GM12892 (cell line): ENCODE measurements around the gene SLC2A5.

Source experiments
- DNase-seq: peaks from one replicate; pipeline ENCODE4 v3.0.0; 2011; ENCODE audit not compliant: insufficient read length
- FAIRE-seq: peaks from 2 replicates; lab custom pipeline; 2011; peaks lifted over from hg19 to GRCh38; lab: Jason Lieb, UNC
- POLR2A ChIP-seq: IDR thresholded peaks from 2 replicates; pipeline ENCODE4 v1.6.1; 2011; ENCODE audit warnings: low read depth, low read length, control low read depth
- POLR2AphosphoS5 ChIP-seq: IDR thresholded peaks from 2 replicates; pipeline ENCODE4 v1.6.1; 2011; ENCODE audit warnings: low read depth, low read length, control low read depth
- TAF1 ChIP-seq: IDR thresholded peaks from 2 replicates; pipeline ENCODE4 v1.6.1; 2011; ENCODE audit warnings: low read depth, mild to moderate bottlenecking, control low read depth, low read length, borderline replicate concordance

The SLC2A5 gene

GRCh38 chr1:9052272-9053049 is 17.0 kb downstream of the SLC2A5 start:
- TF ChIP-seq TAF1, result no peak
- TF ChIP-seq POLR2A, result no peak
- TF ChIP-seq POLR2AphosphoS5, result peak; percentile 57
- DNase-seq, result no peak
- no peak for FAIRE-seq

GRCh38 chr1:9051379-9051778 is 18.1 kb downstream of the SLC2A5 start:
- DNase-seq (no peak), FAIRE-seq (peak; percentile 30)
- TF ChIP-seq TAF1 (no peak), POLR2AphosphoS5 (no peak), POLR2A (no peak)

GRCh38 chr1:9050803-9051202 is 18.6 kb downstream of the SLC2A5 start:
- FAIRE-seq (no peak), DNase-seq (no peak)
- no peak for TF ChIP-seq POLR2AphosphoS5
- no peak for TF ChIP-seq POLR2A
- TF ChIP-seq TAF1, result no peak

GRCh38 chr1:9048551-9048950 is 20.9 kb downstream of the SLC2A5 start:
- TF ChIP-seq POLR2A (no peak), TAF1 (no peak), POLR2AphosphoS5 (no peak)
- DNase-seq, result no peak
- FAIRE-seq, result no peak

GRCh38 chr1:9047019-9047418 is 22.4 kb downstream of the SLC2A5 start:
- FAIRE-seq (no peak), DNase-seq (no peak)
- TF ChIP-seq TAF1 (no peak), POLR2AphosphoS5 (no peak), POLR2A (no peak)

- DNase-seq (no peak), FAIRE-seq (no peak)
- TF ChIP-seq POLR2A (no peak), TAF1 (no peak), POLR2AphosphoS5 (no peak; the same call in 1 of the 2 replicates)
Observed at GRCh38 chr1:9045861-9046510, 23.4 kb downstream of the SLC2A5 start.

- no peak for TF ChIP-seq TAF1
- TF ChIP-seq POLR2A, result no peak
- no peak for TF ChIP-seq POLR2AphosphoS5
- no peak for FAIRE-seq
- no peak for DNase-seq
Observed at GRCh38 chr1:9044236-9044635, 25.2 kb downstream of the SLC2A5 start.

GRCh38 chr1:9042272-9042671 is 27.2 kb downstream of the SLC2A5 start:
- TF ChIP-seq POLR2A, result peak; percentile 48; the same call in 1 of the 2 replicates
- TF ChIP-seq POLR2AphosphoS5, result peak; percentile 57
- TF ChIP-seq TAF1, result no peak
- no peak for FAIRE-seq
- DNase-seq, result no peak

GRCh38 chr1:9041116-9041779 is 28.2 kb downstream of the SLC2A5 start:
- TF ChIP-seq POLR2A, result no peak
- TF ChIP-seq TAF1, result no peak
- TF ChIP-seq POLR2AphosphoS5, result peak; percentile 70; the same call in 1 of the 2 replicates
- FAIRE-seq, result no peak
- DNase-seq, result no peak

- no peak for DNase-seq
- TF ChIP-seq POLR2A (no peak), TAF1 (no peak), POLR2AphosphoS5 (no peak)
- no peak for FAIRE-seq
Observed at GRCh38 chr1:9040659-9041030, 28.8 kb downstream of the SLC2A5 start.

- DNase-seq, result no peak
- FAIRE-seq, result no peak
- TF ChIP-seq TAF1, result no peak
- no peak for TF ChIP-seq POLR2A
- TF ChIP-seq POLR2AphosphoS5, result no peak
Observed at GRCh38 chr1:9039761-9040658, 29.4 kb downstream of the SLC2A5 start.
